IMR-90 (cell line): ENCODE results near the gene LRRC7. TPM values are rescaled to one million over a fixed set of nuclear protein-coding genes. Genes with fewer than 3 reads are reported as not detected.

Experiments
- ATAC-seq: fragments of 200-7000 bp; cut with Tn5 transposase; 2 replicates; pipeline ENCODE4 v1.9.1; 2020; ENCODE audit warnings: low read depth, mild to moderate bottlenecking, moderate library complexity
- BruUV-seq: library from RNA; stranded (reverse); fragments of 400-500 nt; replicated peaks from 2 replicates; lab custom pipeline; 2021; lab: Mats Ljungman, UMichigan
- CTCF ChIA-PET: fragments of 300-600 bp; formaldehyde crosslinking; extraction: SDS; loops from one replicate; lab custom pipeline; 2021; ENCODE audit warnings: antibody characterized with exemption; lab: Yijun Ruan, JAX
- POLR2A ChIA-PET: fragments of 300-600 bp; sonication (Branson Sonifier 250); formaldehyde crosslinking; loops from one replicate; lab custom pipeline; 2022; ENCODE audit warnings: antibody characterized with exemption; ENCODE audit not compliant: unreplicated experiment; lab: Charles Lee
- DNase-seq: peaks from one replicate; pipeline ENCODE4 v3.0.0; 2013
- H2AFZ ChIP-seq: replicated peaks from 2 replicates; pipeline ENCODE3; 2013; ENCODE audit warnings: low read length, mild to moderate bottlenecking; ENCODE audit not compliant: poor library complexity
- H2AK5ac ChIP-seq: 2 replicates; pipeline ENCODE4 v1.6.1; 2013; ENCODE audit warnings: low read depth, low read length, inconsistent platforms
- H2AK9ac ChIP-seq: replicated peaks from 2 replicates; pipeline ENCODE3; 2013; ENCODE audit warnings: mild to moderate bottlenecking, low read depth, low read length, moderate library complexity; ENCODE audit not compliant: poor library complexity
- H2BK120ac ChIP-seq: 2 replicates; pipeline ENCODE4 v1.6.1; 2013; ENCODE audit warnings: low read depth, low read length, inconsistent platforms
- H2BK15ac ChIP-seq: 3 replicates; pipeline ENCODE4 v1.6.1; 2013; ENCODE audit warnings: low read depth, low read length, inconsistent platforms
- H2BK20ac ChIP-seq: 2 replicates; pipeline ENCODE4 v1.6.1; 2013; ENCODE audit warnings: low read depth, mild to moderate bottlenecking, inconsistent platforms, low read length, moderate library complexity
- H2BK5ac ChIP-seq: 2 replicates; pipeline ENCODE4 v1.6.1; 2013; ENCODE audit warnings: mild to moderate bottlenecking, low read depth, low read length, inconsistent platforms; ENCODE audit not compliant: poor library complexity, severe bottlenecking
- H3K14ac ChIP-seq: replicated peaks from 2 replicates; pipeline ENCODE4 v1.6.1; 2013; ENCODE audit warnings: low read depth, low read length, inconsistent platforms
- H3K18ac ChIP-seq: 2 replicates; pipeline ENCODE4 v1.6.1; 2013; ENCODE audit warnings: low read depth, low read length, control low read depth
- H3K23ac ChIP-seq: 2 replicates; pipeline ENCODE4 v1.6.1; 2013; ENCODE audit warnings: low read depth, low read length, inconsistent platforms
- H3K27ac ChIP-seq: 2 replicates; pipeline ENCODE4 v1.5.1; 2013; ENCODE audit warnings: mild to moderate bottlenecking, control low read depth, low read length; ENCODE audit not compliant: insufficient read depth
- H3K27me3 ChIP-seq: 2 replicates; pipeline ENCODE4 v1.6.1; 2013; ENCODE audit warnings: low read length; ENCODE audit not compliant: control insufficient read depth, insufficient read depth
- H3K36me3 ChIP-seq: 2 replicates; pipeline ENCODE4 v1.6.1; 2013; ENCODE audit warnings: low read length, mixed read lengths; ENCODE audit not compliant: control insufficient read depth, insufficient read depth
- H3K4ac ChIP-seq: 2 replicates; pipeline ENCODE4 v1.6.1; 2013; ENCODE audit warnings: low read depth, low read length, inconsistent platforms
- H3K4me1 ChIP-seq: 2 replicates; pipeline ENCODE4 v1.6.1; 2013; ENCODE audit warnings: low read length, mixed read lengths; ENCODE audit not compliant: control insufficient read depth, insufficient read depth
- H3K4me2 ChIP-seq: 2 replicates; pipeline ENCODE4 v1.6.1; 2013; ENCODE audit warnings: low read depth, mild to moderate bottlenecking, control low read depth, low read length, moderate library complexity
- H3K4me3 ChIP-seq: 2 replicates; pipeline ENCODE4 v1.5.1; 2013; ENCODE audit warnings: low read depth, mild to moderate bottlenecking, control low read depth, low read length, moderate library complexity; ENCODE audit not compliant: insufficient read depth
- H3K56ac ChIP-seq: 2 replicates; pipeline ENCODE4 v1.6.1; 2013; ENCODE audit warnings: low read length, inconsistent platforms; ENCODE audit not compliant: insufficient read depth; ENCODE audit errors: extremely low read depth
- H3K79me1 ChIP-seq, 2 experiments: 2 replicates each; pipeline ENCODE4 v1.6.1; 2013; ENCODE audit warnings: low read length in 2 of 2, inconsistent platforms in 1 of 2, low read depth in 1 of 2
- H3K9ac ChIP-seq: 2 replicates; pipeline ENCODE4 v1.6.1; 2013; ENCODE audit warnings: low read depth, low read length, control low read depth
- H3K9me1 ChIP-seq: 2 replicates; pipeline ENCODE4 v1.6.1; 2013; ENCODE audit warnings: low read length, inconsistent platforms; ENCODE audit not compliant: insufficient read depth
- H3K9me3 ChIP-seq: 2 replicates; pipeline ENCODE4 v1.6.1; 2013; ENCODE audit warnings: low read length; ENCODE audit not compliant: control insufficient read depth, insufficient read depth
- H4K20me1 ChIP-seq: 2 replicates; pipeline ENCODE4 v1.6.1; 2013; ENCODE audit warnings: low read length, inconsistent platforms; ENCODE audit not compliant: insufficient read depth
- H4K5ac ChIP-seq: 2 replicates; pipeline ENCODE4 v1.6.1; 2013; ENCODE audit warnings: mild to moderate bottlenecking, low read depth, low read length, control low read depth
- H4K8ac ChIP-seq, 2 experiments: 2 replicates each; pipeline ENCODE4 v1.6.1; 2013; ENCODE audit warnings: low read depth in 2 of 2, low read length in 2 of 2, control low read depth in 1 of 2, inconsistent platforms in 1 of 2
- H4K91ac ChIP-seq: 2 replicates; pipeline ENCODE4 v1.6.1; 2013; ENCODE audit warnings: low read depth, low read length, inconsistent platforms; ENCODE audit not compliant: insufficient read depth
- BHLHE40 ChIP-seq: fragments of 150-350 bp; IDR thresholded peaks from 2 replicates; pipeline ENCODE4 v1.6.1; 2016; ENCODE audit warnings: mild to moderate bottlenecking, low read depth, low read length
- CHD1 ChIP-seq: IDR thresholded peaks from 2 replicates; pipeline ENCODE4 v1.6.1; 2012; ENCODE audit warnings: low read depth, low read length, improper control_type of control experiment
- CTCF ChIP-seq: conservative IDR thresholded peaks from 2 replicates; pipeline ENCODE4 v1.5.1; 2012; ENCODE audit warnings: mild to moderate bottlenecking, low read depth, low read length, improper control_type of control experiment
- ELK1 ChIP-seq: fragments of 150-350 bp; IDR thresholded peaks from 2 replicates; pipeline ENCODE4 v1.6.1; 2016; ENCODE audit warnings: low read depth, mild to moderate bottlenecking, low read length, moderate library complexity, borderline replicate concordance
- FOS ChIP-seq: fragments of 150-350 bp; IDR thresholded peaks from 2 replicates; pipeline ENCODE4 v1.6.1; 2016; ENCODE audit warnings: low read depth, low read length
- MAFK ChIP-seq: IDR thresholded peaks from 2 replicates; pipeline ENCODE4 v1.6.1; 2012; ENCODE audit warnings: low read depth, low read length, improper control_type of control experiment
- MAZ ChIP-seq: IDR thresholded peaks from 2 replicates; pipeline ENCODE4 v1.6.1; 2012; ENCODE audit warnings: low read depth, mild to moderate bottlenecking, low read length, improper control_type of control experiment, moderate library complexity, borderline replicate concordance
- POLR2A ChIP-seq: IDR thresholded peaks from 2 replicates; pipeline ENCODE4 v1.6.1; 2012; ENCODE audit warnings: mild to moderate bottlenecking, low read depth, low read length
- RAD21 ChIP-seq: IDR thresholded peaks from 2 replicates; pipeline ENCODE4 v1.6.1; 2012; ENCODE audit warnings: low read length, improper control_type of control experiment
- RCOR1 ChIP-seq: IDR thresholded peaks from 2 replicates; pipeline ENCODE4 v1.6.1; 2012; ENCODE audit warnings: mild to moderate bottlenecking, low read length, improper control_type of control experiment; ENCODE audit not compliant: insufficient replicate concordance
- RFX5 ChIP-seq: IDR thresholded peaks from 2 replicates; pipeline ENCODE4 v1.8.0; 2012; ENCODE audit warnings: low read depth, mild to moderate bottlenecking, low read length, moderate library complexity
- SMC3 ChIP-seq: fragments of 150-350 bp; IDR thresholded peaks from 2 replicates; pipeline ENCODE4 v1.6.1; 2016; ENCODE audit warnings: low read depth, mild to moderate bottlenecking, antibody characterized with exemption, low read length, moderate library complexity
- USF2 ChIP-seq: fragments of 150-350 bp; IDR thresholded peaks from 2 replicates; pipeline ENCODE4 v1.6.1; 2017; ENCODE audit warnings: mild to moderate bottlenecking, antibody characterized with exemption, low read length, low read depth
- WGBS, 2 experiments: methylation state at CpG; one replicate each; pipeline versions ENCODE4 v1.1.5 to v1.1.7; 2013; ENCODE audit warnings: missing lambda C conversion rate in 2 of 2; ENCODE audit not compliant: insufficient read length in 1 of 2; ENCODE audit errors: extremely low coverage in 2 of 2; 5-methylcytosine and 5-hydroxymethylcytosine counted together
- dilution Hi-C: fragments of 300-500 bp; cut with HindIII; formaldehyde crosslinking; loops from one replicate; pipeline ENCODE4 v1.14.3; 2018; ENCODE audit warnings: low sequenced_read_pairs; ENCODE audit not compliant: unreplicated experiment
- in situ Hi-C: fragments of 300-500 bp; cut with MboI; formaldehyde crosslinking; loops from 3 replicates; pipeline ENCODE4 v1.14.3; 2019; ENCODE audit warnings: low sequenced_read_pairs, inconsistent platforms, mixed read lengths
- intact Hi-C: fragments of 100-400 bp; cut with micrococcal nuclease; formaldehyde crosslinking; loops from 2 replicates; pipeline ENCODE4 v1.10.0; 2022
- polyA plus RNA-seq, 3 experiments: library from polyadenylated mRNA; depleted of rRNA; stranded (reverse); fragments of >200 nt; gene quantifications; 2 replicates each; pipeline ENCODE4 v1.2.3, GENCODE V29; 2012; ENCODE audit warnings: low replicate concordance in 1 of 3
- total RNA-seq: library from RNA; depleted of rRNA; stranded (reverse); fragments of >200 nt; gene quantifications from 2 replicates; pipeline ENCODE4 v1.2.3, GENCODE V29; 2012

Gene LRRC7
- total and polyA plus RNA-seq, 2 of the 4 experiments (the other 2 are of a cell fraction): under 0.01 to 0.02 TPM

GRCh38 chr1:69791311-69791710 is 223.6 kb downstream of the LRRC7 start:
- Histone ChIP-seq H3K4me2 (no peak overlapping the region), H3K4ac (no peak overlapping the region), H3K9me3 (no peaks in the 10 kb centered on the region), H3K79me1 (no peaks in the 10 kb centered on the region), H3K27ac (no peak overlapping the region), H3K36me3 (no peaks in the 10 kb centered on the region), H3K27me3 (no peaks in the 10 kb centered on the region), H2BK15ac (no peak overlapping the region), H4K8ac (no peak overlapping the region), H2AK5ac (no peak overlapping the region), H3K4me1 (no peaks in the 10 kb centered on the region), H3K23ac (no peak overlapping the region), H4K5ac (no peak overlapping the region), H4K91ac (no peak overlapping the region), H3K18ac (no peak overlapping the region), H3K56ac (no peak overlapping the region), H4K20me1 (no peaks in the 10 kb centered on the region), H2BK120ac (no peak overlapping the region), H2AFZ (no peak overlapping the region), H3K4me3 (no peak overlapping the region), H2BK5ac (no peak overlapping the region), H2BK20ac (no peak overlapping the region), H3K9ac (no peak overlapping the region), H3K14ac (no peak overlapping the region), H3K9me1 (no peaks in the 10 kb centered on the region), H2AK9ac (no peak overlapping the region)
- ATAC-seq (no peak), DNase-seq (no peak)
- ChIA-PET POLR2A (no interaction called here), CTCF (no interaction called here)
- BruUV-seq: no TSS peak
- TF ChIP-seq RAD21 (no peak), USF2 (no peak), RCOR1 (no peak), FOS (no peak), BHLHE40 (no peak), CHD1 (no peak), MAZ (no peak), CTCF (no peak), SMC3 (no peak), ELK1 (no peak), RFX5 (no peak), POLR2A (no peak), MAFK (no peak)
- in situ Hi-C loops (no loop called here), intact Hi-C loops (no loop called here), dilution Hi-C loops (no loop called here)
- no CpG with 5 or more reads among the region's 1 CpG for WGBS, 2 experiments
